ENCODE measurements around the gene BORCS8.

DNA sequence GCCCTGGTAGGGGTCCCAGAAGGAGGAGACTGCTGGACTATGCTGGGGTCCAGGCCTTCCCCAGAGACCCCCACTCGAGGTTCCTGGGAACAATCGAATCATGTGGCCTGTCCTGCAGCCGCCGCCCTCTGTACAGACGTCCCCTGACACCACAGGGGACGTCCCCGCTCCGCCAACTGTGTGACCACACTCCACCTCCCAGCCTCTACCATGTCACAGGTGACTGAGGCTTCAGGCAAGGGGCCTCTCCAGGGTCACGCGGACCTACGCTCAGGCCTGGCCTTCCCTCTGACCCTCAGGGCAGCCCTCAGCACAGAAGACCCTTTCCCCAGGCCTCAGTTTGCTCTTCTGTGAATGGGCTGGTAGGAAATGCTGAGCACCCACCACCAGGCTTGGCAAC lies 40.5 kb downstream of the BORCS8 start:
- TF ChIP-seq CTCF (IDR thresholded peaks at IDR 0.05), result no peak
- TF ChIP-seq POLR2AphosphoS5 (IDR thresholded peaks at IDR 0.05), result no peak
- TF ChIP-seq POLR2A (IDR thresholded peaks at IDR 0.05), result no peak

Data from prostate gland (tissue), 2 donors.